Activated CD8-positive, alpha-beta memory T cell treated with anti-CD3 and anti-CD28 coated beads for 4 hours (primary cell): Measurements from ENCODE around the gene GTF2H1.
A peak's percentile ranks its signal among the peaks of the same experiment; 100 is the strongest.
"Not testable (repeated sequence)": the region's sequence is repeated elsewhere in the genome, so short reads cannot be mapped to it uniquely, and the experiment has no call there.

Experiments used
- DNase-seq, 2 donors: peaks; one replicate each; pipeline ENCODE4 v3.0.0-alpha.2; 2020; ENCODE audit warnings: low read depth in 2 of 2

GTF2H1 gene

DNA sequence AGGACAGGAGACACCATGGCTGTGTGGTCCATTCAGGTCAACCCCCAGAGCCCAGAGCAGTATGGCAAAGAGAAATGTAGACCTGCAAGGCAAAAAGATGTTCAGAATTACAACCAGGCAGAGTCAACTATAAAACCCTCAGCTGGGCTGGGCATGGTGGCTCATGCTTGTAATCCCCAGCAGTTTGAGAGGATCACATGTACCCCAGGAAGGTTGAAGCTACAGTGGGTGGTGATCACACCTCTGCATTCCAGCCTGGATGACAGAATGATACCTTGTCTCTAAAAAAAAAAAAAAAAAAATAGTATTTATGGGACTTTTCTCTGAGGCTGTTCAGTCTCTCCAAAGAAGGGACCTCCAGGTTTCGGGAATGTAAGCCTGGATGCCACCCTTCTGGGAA is 53.6 kb downstream of the GTF2H1 start:
- DNase-seq = no peak

DNA sequence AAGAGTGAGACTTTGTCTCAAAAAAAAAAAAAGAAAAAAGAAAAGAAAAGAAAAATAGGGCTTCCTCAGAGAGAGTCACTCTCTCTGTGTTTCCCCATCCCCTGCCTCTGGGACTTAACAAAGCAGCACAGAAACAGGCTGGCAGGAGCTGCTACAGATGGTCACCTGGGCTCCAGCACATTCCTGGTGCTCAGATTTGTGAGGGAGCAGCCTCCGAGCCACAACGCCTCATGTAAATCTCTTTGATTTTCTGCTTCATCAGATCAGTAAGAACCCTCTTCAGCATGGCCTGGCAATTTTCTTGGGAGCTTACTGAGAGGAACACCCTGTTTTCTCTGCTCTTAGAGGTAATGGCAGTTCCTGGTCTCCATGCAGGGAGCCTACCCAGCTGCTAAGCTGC is 56.8 kb downstream of the GTF2H1 start:
- DNase-seq = no peak

DNA sequence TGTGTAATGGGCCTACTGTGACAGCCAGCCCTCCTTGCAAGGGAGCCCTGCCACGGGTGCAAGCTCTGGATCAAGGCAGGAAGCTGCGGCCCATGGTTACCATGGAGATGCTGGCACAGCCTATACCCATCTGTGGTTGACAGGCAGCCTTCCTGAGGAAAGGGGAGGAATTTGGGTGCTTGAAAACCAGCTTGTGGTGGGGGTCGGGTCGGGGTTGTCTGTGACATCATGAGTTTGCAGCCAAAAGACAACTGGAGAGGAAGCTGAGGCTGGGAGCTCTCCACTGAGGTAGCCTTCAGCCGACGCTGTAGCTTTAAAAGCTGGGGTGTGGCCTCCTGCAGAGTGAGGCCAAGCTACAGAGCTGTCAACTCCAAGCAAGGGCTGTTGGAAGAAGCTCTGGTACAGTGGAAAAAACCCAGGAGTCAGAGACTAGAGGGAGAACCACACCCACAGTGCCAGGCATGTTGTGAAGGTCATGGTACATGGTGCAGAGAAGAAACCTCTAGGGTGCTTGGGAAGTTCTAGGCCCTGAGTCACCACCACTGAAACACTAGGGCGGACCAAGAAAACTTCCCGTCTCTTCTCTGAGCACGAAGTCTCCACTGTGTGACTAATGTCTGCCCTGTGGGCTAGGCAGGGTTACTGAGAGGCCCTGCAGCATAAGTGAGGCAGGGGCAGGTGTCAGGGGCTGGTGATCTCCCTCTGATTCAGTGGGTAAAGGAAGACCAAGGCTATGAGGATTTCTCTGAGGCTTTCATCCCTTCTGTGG is 61.2 kb downstream of the GTF2H1 start:
- peak in 1 of 2 donors; percentile 58 for DNase-seq

DNA sequence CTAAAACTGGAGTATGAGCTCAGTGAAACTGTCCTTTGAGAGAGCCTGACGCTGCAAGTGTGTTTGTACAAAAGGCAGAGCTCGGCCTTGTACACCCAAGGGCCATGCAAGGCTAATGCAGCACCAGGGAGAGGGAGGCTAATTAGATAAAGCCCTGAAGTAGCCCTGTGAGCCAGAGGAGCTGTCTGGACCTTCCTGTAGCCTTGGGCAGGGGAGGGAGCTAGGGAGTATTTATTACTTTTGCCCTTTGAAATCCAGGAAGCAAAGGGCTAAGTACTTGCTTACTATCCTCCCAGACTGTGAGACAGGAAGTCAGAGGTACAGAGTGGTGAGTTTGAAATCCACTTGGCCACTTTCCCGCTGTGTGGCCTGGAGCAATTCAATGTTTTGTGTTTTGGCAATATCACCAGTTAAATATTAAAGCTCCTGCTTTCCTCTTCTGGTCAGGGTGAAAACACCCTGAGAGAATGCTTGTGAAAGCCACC is 61.8 kb downstream of the GTF2H1 start:
- no peak for DNase-seq

DNA sequence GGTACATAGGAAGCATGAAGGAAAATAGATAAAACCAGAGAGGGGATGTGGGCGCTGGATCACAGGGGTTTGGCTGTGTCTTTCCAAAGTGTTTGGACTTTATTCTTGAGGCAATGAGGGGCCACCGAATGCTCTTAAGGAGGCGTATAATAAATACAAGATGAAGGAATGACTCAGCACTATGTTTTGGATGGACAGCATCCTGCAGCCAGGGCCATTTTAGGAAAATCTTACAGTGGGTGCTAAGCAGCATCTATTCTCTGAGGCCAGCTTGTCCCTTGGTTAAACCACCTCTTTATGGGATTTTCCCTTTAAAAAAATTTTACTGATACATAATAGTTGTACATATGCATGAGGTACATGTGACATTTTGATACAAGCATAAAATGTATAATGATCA is 67.7 kb downstream of the GTF2H1 start:
- no peak for DNase-seq

DNA sequence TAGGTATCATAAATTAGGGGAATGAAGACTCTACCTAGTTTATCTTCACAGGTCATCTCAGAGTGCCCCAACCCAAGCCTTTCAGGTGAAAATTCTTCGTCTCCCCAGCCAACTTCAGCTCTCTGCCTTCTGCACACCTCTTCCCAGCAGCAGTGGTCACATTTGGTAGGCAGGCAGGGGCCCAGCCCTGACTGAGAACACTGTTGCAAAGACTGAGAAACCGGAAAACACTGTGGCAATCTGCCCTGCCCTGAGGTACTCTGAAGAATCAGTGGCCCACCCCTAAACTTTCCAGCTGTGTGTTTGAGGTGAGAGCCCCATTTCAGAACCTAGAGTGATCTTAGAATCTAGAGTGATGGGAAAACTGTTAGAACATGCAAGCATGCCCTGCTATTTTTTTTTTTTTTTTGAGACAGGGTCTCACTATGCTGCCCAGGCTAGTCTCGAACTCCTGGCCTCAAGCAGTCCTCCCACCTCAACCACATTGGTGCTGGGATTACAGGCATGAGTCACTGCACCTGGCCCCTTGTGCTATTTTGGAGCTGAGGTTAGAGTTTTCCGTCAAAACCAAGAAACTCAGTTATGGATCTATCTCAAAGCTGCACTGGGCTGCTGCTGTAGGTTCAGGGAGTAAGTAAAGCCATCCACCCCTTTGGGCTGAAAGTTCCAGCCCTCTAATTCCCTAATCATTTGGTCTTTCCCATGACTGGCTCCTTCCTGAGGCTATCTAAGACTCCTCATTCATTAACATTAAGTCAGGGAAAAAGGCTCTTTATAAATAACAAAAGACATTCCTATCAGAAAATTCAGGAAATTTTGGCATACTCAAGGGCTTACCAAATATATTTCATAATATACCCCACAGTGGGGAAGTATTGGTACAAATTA is 70.3 kb downstream of the GTF2H1 start:
- DNase-seq = no peak

DNA sequence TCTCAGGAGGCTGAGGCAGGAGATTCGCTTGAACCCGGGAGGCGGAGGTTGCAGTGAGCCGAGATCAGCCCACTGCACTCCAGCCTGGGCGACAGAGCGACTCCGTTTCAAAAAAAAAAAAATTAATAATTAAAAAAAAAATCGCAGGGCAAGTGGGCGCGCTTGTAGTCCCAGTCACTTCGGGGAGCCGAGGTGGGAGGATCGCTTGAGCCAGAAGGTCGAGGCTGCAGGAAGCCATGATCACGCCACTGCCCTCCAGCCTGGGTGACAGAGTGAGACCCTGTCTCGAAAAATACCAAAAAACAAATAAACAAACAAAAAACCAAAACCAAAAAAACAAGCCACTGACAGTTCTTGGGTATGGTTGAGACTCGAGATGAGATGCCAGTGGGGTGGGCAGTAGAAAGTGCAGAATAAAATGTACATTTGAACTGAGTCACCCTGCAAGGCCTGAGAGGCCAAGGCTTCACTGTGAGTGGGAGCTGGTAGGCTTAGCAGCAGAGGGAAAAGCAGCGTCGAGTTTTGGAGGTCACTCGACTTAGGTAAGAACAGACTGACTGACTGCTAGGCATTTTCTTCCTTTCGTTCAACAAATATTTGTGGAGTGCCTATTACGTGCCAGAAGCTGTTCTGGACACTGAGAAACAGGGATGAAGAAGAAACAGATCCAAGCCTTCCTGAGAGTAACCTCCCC is 71.4 kb downstream of the GTF2H1 start:
- DNase-seq = no peak

DNA sequence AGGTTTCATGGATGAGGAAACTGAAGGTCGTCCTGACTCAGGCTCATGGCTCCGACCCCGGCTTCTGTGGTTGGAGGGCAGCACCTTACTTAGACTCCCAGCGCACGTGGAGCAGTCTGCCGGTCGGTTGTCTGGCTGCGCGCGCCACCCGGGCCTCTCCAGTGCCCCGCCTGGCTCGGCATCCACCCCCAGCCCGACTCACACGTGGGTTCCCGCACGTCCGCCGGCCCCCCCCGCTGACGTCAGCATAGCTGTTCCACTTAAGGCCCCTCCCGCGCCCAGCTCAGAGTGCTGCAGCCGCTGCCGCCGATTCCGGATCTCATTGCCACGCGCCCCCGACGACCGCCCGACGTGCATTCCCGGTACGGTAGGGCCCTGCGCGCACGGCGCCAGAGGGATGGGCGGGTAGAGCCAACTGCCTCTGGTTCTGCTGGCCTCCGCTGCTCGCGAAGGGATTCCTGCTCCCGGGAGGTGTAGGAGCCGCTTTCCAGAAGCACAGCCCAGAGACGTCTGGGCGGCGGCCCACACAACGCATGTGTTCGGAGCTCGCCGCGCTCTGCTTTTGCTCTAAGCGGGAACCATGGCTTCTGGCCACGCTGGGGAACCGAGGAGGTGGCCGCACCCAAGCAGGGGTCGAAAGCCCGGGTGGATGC is 72.0 kb downstream of the GTF2H1 start, which contains the start of gene LDHA:
Gene LDHA (plus strand): TSS at position 289 of the 653 bp plus-strand sequence. CDS start 2,280 bp downstream, outside the sequence.
- peak; percentile 98 to 99 for DNase-seq

DNA sequence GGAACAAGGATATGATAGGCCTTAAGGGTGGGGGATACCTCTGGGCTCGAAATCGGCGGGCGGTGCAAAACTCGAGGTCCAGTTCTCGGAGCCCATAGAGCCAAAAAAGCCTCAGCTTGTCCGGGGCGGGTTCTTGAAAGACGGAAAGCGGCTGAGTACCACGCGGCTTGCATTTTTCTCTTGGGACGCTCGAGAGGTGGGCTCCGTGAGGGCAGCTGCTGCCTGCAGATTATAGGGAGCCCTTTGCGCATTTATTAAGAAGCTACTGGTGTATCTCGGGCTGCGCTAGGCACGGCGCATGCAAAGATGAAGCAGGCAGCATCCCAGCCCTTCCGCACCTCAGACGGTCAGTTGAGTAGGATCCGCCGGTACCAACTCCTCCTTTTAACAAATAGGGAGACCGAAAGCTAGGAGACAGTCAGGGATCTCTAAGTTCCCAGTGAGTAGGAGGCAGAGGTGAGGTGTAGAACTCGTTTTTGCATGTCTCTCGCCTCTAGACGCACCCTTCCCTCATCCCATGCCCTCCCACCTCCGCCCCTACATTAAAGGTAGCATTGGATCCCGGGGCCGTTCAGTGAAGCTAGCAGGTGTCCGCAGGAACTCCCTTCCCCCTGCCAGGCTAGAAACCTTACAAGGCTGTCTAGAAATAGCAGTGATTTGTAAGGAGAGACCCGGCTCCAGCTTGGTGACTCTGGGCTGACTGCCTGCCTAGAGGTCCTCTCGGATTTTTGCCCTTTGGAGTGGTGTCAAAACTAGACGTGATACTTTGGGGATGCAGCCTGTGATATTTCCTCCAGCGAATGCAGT is 72.8 kb downstream of the GTF2H1 start:
- no peak for DNase-seq

DNA sequence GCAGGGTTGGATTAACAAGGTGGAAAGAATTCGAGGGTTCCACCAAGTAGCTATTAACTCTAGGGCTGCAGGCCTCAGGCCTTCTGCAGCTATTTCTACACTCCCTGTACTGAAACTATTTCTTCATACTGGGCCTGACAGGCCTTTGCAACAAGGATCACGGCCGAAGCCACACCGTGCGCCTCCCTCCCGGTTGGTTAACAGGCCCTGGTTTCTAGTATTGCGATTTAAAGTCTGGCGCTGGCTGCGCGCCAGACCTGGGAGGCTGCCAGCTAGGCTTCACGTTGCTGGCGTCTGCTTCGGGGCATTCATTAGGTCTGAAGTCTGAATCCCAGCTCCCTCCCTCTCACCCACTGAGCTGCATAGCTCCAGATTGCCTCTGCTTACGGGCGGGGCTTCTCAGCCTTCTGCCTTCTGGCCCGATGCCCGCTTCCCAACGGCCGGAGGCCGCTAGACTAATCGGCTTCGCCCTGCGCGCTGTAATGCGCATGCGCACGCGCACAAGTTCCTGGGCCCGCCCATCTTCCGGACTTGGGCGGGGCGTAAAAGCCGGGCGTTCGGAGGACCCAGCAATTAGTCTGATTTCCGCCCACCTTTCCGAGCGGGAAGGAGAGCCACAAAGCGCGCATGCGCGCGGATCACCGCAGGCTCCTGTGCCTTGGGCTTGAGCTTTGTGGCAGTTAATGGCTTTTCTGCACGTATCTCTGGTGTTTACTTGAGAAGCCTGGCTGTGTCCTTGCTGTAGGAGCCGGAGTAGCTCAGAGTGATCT is 73.6 kb downstream of the GTF2H1 start:
- peak; percentile 89 to 91 for DNase-seq

DNA sequence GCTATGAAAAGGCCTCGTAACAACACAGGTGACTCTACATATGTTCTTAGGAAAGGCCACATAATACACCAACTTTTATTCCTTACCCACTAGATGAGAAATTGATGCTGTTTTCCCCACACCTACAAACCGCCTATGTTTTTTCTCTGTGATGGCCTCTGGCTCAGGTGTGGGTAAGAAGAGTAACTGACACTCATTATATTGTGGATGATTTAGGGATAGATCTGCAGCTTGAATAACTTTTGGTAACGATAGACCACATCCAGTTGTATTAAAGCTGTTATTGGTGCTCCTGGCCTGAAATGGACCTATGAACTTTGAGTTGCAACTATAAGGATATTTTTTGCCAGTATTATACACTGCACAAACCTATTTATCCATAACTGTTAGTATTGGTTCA is 75.6 kb downstream of the GTF2H1 start:
- DNase-seq = no peak

DNA sequence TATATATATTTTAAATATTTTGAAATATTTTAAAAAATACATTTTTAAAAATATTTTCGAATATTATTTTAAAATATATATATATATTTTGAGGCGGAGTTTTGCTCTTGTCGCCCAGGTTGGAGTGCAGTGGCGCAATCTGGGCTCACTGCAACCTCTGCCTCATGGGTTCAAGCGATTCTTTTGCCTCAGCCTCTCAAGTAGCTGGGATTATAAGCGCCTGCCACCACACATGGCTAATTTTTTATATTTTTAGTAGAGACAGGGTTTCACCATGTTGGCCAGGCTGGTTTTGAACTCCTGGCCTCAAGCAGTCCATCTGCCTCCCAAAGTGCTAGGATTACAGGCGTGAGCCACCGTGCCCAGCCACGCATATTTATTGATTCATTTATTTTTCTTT is 78.7 kb downstream of the GTF2H1 start:
- not testable (repeated sequence) for DNase-seq

DNA sequence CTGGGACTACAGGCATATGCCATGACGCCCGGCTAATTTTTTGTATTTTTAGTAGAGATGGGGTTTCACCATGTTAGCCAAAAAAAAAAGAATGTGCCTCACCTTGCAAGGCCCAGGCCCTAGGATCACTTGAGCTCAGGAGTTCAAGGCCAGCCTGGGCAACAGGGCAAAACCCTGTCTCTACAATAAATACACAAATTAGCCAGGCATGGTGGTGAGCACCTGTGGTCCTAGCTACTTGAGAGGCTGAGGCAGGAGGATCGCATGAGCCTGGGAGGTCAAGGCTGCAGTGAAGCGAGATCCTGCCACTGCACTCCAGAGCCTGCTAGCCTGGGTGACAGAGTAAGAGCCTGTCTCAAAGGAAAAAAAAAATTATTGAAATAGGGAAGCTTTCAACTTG is 81.7 kb downstream of the GTF2H1 start:
- no peak for DNase-seq

DNA sequence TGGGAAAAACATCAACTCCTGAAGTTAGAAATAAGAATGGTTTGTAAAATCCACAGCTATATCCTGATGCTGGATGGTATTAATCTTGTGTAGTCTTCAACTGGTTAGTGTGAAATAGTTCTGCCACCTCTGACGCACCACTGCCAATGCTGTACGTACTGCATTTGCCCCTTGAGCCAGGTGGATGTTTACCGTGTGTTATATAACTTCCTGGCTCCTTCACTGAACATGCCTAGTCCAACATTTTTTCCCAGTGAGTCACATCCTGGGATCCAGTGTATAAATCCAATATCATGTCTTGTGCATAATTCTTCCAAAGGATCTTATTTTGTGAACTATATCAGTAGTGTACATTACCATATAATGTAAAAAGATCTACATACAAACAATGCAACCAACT is 85.0 kb downstream of the GTF2H1 start:
- DNase-seq = not testable (repeated sequence)

DNA sequence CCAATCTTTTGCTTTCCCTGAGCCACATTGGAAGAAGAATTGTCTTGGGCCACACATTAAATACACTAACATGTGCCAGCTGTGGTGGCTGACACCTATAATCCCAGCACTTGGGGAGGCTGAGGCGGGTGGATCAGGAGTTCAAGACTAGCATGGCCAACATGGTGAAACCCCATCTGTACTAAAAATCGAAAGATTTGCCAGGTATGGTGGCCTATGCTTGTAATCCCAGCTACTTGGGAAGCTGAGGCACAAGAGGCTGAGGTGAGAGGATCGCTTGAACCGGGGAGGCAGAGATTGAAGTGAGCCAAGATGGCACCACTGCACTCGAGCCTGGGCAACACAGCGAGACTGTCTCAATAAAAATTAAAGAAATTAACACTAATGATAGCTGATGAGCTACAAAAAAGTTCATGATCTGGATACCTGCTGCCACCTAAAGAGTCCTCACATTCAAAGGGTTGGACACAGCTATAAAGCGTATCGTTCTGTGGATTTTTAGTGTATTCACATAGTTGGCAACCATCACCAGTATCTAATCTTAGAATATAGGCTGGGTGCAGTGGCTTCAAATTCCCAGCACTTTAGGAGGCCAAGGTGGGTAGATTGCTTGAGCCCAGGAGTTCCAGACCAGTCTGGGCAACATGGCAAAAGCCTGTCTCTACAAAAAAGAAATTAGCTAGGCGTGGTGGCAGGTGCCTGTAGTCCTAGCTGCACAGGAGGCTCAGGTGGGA is 86.4 kb downstream of the GTF2H1 start:
- DNase-seq = no peak

DNA sequence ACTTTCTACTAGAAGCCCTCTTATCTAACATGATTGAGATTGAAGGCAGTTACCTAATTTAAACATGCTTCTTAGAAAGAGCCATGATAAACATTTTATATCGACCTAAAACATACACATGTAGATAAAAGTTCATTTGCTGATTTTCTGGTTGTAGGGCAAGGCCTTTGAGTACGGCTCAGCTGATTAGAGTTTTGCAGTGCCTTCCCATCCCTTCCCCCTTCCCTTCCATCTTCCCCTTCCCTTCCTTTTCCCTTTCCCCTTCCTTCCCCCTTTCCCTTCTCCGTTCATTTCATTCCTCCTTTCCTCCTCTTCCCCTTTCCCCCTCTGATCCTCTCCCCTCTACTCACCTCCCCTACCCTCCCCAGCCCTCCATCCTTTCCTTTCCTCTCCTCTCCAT is 94.1 kb downstream of the GTF2H1 start:
- no peak for DNase-seq
